Measurements from ENCODE around the gene LDLRAD4. TPM values are rescaled to one million over a fixed set of nuclear protein-coding genes. Genes with fewer than 3 reads are reported as not detected.
"Not testable (repeated sequence)": the region's sequence is repeated elsewhere in the genome, so short reads cannot be mapped to it uniquely, and the experiment has no call there.

The LDLRAD4 gene
- polyA plus RNA-seq, 1 donor, result 8.0 TPM

- DNase-seq, result no peak
These were observed 388.2 kb downstream of the LDLRAD4 start for GRCh38 chr18:13606604-13607254.

GRCh38 chr18:13608024-13608562, 389.5 kb downstream of the LDLRAD4 start:
- DNase-seq, result not testable (repeated sequence)

GRCh38 chr18:13608791-13609532, 390.4 kb downstream of the LDLRAD4 start:
- no peak for DNase-seq

GRCh38 chr18:13610555-13611141, 392.1 kb downstream of the LDLRAD4 start:
- no peak for DNase-seq

GRCh38 chr18:13611142-13611600, 392.6 kb downstream of the LDLRAD4 start:
- peak; percentile 70 for DNase-seq

- DNase-seq, result no peak
These were observed 393.1 kb downstream of the LDLRAD4 start for GRCh38 chr18:13611601-13612195.

- DNase-seq, result no peak
These were observed 393.8 kb downstream of the LDLRAD4 start for GRCh38 chr18:13612196-13612997.

- DNase-seq, result no peak
These were observed 394.5 kb downstream of the LDLRAD4 start for GRCh38 chr18:13613099-13613498.

GRCh38 chr18:13613591-13614501, 395.3 kb downstream of the LDLRAD4 start:
- DNase-seq, result no peak

GRCh38 chr18:13614641-13615288, 396.2 kb downstream of the LDLRAD4 start:
- no peak for DNase-seq

- no peak for DNase-seq
These were observed 396.9 kb downstream of the LDLRAD4 start for GRCh38 chr18:13615432-13615861.

GRCh38 chr18:13616041-13616440, 397.5 kb downstream of the LDLRAD4 start:
- DNase-seq, result no peak

GRCh38 chr18:13616525-13617035, 398.0 kb downstream of the LDLRAD4 start:
- DNase-seq, result no peak

- DNase-seq, result no peak
These were observed 399.4 kb downstream of the LDLRAD4 start for GRCh38 chr18:13617826-13618515.

- no peak for DNase-seq
These were observed 400.3 kb downstream of the LDLRAD4 start for GRCh38 chr18:13618760-13619438.

- DNase-seq, result no peak
These were observed 401.1 kb downstream of the LDLRAD4 start for GRCh38 chr18:13619505-13620205.

GRCh38 chr18:13620206-13620672, 401.7 kb downstream of the LDLRAD4 start:
- DNase-seq, result no peak

- DNase-seq, result no peak
These were observed 402.4 kb downstream of the LDLRAD4 start for GRCh38 chr18:13620818-13621445.
